COLO668 (cell line): ENCODE measurements around the gene SMPD3.

Experiments used
- DNase-seq: peaks from one replicate; lab custom pipeline; 2025; ENCODE audit not compliant: unreplicated experiment; lab: John Stamatoyannopoulos, UW

The SMPD3 gene

DNA sequence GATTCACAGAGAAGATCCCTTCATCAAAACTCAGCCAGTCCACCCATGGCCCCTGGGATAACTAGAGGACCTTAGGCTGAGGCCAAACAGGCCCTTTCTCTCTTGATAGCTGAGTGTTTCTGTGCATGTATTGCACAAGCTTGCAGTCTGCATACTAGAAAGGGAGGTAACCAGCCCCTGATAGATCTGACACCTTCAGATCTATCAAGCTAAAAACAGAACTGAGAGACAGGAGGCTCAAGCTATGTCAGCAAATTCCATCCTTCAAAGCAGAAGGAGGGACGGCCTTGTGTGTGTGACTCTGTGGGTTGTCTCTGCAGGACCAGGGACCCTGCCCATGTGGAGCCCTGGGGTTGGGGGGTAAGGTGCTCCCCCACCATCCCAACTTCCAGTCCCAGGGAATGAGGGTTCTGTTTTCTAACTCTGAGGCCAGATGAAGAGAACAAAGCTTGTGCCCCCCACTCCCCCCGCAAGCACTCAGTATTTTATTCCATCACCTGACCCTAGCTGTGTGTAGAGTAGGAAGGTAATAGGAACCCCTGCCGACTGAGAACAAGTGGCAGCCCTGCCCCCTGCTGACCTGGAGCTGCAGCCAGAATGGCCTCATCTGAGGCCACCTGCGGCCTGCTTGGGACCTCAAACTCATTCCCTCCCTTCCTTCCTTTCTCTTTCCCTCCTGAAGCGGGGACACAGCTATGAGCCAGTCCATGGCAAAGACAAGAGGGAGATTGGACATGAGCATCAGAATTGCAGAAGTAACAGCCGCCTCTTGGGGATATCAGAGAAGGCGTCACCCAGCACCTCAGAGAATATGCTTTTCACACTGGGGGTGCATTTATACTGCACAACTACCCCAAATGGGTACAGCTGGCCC lies 63.8 kb downstream of the SMPD3 start:
- peak; percentile 18 for DNase-seq

DNA sequence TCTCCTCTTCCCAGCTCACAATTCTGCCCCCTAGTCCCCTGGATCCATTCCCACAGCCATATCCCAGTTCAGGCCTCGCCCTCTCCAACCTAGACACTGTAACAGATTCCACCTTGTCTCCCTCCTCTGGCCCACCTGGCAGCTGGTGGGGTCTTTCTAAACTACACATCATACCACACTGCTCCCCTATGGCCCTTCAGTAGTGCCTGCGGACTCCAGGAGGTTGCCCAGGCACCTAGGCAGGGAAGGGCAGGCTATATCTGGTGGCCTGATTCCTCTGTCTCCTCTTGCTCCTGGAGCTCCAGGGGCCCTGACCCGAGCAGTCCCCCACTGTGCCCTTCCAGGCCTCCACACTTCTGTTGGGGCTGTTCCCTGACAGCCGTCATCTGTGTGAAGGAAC lies 64.5 kb downstream of the SMPD3 start:
- no peak for DNase-seq

DNA sequence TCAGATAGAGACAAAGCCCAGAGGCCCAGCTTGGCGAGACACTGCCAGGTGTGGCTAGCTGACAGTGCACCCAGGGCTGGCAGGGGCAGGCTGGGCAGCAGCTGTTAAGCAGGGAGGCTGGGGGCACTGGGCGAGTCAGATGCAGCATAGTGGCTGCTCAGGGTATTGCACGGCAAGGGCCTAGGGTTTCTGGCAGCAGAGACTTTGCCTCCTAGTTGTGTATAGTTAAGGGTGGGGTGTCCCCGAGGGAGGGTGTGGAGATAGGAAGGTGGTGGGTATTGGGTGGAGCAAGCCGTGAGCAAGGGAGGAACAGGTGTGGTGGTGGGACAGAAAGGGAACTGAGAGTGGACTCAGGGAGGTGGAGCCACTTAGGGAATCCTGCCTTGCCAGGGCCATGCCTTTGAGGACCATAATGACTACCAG lies 66.0 kb downstream of the SMPD3 start:
- DNase-seq = peak; percentile 35

DNA sequence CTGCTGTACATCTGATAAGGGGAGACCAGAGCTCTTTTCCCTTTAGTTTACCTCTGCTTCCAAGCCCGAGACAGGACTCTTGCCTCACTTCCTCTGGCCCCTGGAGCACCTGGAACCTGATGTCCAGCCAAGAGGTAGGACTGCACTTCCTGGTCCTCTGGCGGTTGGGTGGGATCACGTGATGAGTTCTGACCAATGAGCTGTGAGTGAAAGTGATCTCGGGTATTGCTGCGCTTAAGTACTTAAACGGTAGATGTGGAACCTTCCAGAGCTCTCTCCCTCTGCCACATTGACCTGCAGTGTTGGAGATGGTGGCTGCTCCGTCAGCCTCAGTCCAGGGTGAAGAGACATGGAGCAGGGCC lies 67.0 kb downstream of the SMPD3 start:
- no peak for DNase-seq

DNA sequence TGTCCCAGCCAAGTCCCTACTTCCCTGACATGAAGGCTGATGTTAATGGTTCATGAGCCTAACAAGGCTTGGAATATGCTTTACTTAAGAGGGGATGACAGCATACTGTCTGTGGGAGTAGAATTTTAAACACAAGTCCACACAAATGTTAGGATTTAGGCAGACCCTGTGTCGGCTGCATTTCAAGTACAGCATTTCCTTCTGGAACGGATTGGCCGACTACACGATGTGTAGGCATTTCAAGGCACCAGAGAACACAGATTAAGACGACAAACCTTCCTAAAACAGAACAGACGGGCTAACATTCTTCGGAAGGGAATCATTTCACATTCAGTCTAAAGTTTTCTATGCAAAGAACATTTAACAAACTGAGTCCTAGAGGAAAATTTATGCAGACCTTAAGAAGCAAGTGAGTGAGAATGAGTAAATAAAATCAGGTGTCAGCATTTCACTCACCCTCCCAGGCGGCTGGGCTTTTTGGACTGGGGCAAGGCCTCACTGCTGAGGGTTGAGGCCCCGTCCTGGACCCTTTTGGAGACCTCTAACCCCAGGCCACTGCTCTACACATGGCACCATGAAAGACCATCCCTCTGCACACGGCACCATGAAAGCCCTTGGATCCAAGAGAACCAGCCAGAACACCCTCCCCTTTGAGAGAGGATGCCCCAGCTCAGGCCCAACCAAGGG lies 67.5 kb downstream of the SMPD3 start:
- no peak for DNase-seq

DNA sequence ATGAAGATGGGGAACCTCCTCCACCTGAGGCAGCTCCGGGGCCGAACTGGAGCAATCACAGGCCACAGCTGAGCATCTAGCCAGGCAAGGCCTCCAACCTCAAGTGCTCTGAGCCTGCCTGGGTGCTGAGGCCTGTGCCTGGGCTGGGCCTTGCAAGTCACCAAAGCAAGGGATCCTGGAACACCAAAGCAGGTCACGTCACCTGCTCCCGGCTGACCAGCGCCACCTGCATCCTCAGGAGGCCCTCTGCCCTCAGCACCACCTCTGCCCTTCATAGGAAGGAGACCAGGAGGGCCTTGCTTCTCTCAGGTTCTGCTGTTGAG lies 68.0 kb downstream of the SMPD3 start:
- DNase-seq = no peak

DNA sequence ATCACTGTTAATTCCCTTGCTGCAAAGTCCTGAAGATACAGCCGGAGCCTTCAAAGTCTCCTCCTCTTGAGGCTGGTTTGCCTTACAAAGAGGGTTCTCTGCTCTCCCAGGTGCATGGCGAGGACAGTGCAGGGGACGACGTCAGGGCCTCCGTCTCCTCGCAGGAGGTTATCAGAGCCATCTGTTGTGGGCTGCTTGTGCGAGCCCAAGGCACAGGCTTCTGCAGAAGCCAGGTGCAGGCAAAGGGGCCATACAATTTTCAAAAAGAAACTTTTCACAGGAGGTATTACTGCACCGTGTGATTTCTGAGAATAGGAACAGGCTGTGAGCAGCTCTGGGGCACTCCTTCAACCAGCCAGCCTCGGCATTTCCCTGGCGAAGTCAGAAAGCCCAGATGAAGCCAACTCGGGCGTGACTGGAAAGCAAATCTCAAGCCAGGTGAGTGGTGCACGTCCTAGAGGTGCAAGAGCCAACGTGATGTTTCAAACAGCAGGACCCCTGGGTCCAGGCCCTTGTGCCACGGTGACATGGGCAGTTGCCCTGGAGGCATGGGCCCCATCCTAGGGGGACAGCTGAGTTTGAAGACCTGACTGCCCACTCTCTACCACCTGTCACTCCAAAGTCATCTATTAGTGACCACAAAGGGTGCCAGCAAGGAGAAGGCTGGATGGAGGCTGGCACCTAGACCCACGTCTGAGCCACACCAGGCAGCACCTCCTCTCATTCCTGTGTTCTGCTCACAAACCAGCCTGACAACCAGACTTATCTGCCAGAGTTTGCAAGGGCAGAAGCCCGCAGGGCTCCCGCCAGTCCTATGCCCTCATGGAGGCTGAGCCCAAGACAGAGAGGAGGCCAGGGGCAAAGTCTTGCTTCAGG lies 68.6 kb downstream of the SMPD3 start:
- DNase-seq = no peak

DNA sequence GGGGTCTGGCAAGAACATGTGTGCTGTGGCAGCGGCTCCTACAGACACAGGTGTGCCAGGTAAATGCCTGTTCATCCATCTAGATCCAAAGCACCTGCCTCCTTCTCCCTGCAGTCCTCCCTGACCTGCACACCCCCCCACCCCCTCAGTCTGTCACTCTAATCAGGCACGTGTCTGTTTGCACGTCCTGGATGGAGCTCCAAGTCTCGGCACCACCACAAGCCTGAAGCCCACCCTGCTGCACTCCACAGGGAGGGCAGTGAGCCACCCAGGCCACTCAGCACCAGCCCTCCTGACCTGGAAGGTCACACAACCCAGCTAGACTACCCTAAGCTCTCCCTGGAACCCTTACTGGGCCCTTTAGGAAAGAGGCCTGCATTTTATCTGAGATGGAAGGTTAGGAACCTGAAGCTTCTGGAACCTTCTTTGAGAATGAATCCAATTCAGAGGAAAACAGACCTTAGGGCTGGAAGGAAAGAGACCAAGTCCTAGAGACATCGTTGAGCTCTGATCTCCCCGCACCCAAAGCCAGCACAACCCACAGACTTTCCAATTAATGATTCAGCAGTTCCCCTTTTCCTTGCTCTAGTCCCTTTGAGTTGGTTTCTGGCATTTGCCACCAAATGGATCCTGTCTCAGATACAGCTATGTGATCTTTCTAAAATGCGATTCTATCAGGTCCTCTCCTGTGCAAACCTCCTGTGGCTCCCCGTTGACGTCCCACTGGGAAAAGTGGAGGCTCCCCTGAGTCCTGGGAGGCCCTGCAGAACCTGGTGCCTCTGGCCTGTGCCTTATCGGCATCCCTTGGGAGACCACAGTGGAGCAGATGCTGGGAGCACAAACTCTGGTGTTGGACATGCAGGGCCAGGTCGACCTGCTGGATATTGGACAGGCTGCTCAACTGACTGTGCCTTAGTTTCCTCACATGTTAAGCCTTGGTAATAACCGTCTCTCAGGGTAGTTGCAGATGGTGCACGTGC lies 69.6 kb downstream of the SMPD3 start:
- no peak for DNase-seq

DNA sequence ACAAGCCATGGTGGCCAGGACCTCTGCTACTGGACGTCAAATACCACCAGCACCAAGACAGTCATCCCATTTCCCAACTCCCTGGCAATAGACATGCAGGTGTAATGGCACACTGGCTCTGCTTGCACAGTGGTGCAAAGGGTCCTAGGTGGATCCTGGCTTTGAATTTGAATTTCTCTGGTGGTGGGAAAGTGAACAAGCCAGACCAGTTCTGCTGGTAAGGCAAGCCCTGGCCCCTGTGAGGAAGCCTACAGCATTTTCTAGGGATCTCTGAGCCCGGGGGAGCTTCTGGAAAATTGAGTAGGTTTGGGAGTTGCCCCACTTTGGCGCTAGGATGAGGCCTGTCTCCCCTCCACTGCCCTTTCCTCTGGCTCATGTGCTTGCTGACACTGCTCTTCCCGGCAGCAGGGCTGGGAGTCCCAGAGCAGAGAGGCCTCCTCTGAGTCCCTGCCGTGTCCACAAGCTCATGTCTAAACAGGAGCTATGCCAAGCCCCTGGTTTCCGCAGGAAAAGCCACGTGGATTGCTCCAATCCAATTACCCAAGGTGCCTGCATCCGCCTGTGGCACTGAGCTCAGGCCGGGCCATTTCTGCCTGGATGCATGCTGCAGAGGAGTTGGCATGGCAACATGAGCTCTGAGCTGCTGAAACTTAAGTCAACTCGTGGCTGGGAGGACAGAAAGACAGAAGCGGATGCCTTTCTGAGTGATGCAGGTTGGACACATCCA lies 70.5 kb downstream of the SMPD3 start:
- DNase-seq = no peak

DNA sequence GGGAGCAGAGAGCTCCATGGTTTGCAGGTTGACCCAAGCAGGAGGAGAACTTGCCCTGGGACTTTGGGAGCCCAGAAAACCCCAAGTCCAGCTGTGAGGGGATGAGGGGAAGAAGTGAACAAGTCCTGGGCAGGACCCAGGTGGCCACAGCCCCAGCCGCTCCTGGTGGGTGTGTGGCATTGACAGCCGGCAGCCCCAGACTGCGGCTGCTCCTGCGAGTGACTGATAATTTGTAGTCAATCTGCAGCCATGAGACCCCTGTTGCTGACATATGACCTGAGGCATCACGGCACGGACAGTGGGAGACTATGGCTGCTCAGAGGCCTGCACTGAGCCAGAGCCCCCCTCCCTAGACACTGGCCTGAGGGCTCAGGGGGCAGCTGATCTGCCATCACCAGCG lies 71.1 kb downstream of the SMPD3 start:
- DNase-seq = no peak

DNA sequence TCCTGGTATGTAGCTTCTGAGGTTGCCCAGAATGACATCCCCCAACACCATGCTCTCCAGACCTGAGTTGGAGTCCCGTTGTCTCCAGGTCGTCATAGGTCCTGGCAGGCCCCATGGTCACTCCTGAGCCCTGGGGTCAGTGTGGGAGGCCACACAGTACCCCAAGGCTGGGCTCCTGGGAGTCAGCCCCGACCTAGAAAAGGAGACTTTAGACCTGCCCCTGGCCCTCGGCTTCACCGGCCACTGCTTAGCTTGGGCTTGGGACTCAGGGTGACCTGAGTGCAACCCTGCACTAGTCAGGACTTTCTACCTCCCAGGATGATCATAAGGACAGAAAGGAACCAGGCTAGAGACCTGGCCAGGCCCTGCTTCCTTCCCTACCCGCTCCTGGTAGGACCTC lies 71.7 kb downstream of the SMPD3 start:
- no peak for DNase-seq

DNA sequence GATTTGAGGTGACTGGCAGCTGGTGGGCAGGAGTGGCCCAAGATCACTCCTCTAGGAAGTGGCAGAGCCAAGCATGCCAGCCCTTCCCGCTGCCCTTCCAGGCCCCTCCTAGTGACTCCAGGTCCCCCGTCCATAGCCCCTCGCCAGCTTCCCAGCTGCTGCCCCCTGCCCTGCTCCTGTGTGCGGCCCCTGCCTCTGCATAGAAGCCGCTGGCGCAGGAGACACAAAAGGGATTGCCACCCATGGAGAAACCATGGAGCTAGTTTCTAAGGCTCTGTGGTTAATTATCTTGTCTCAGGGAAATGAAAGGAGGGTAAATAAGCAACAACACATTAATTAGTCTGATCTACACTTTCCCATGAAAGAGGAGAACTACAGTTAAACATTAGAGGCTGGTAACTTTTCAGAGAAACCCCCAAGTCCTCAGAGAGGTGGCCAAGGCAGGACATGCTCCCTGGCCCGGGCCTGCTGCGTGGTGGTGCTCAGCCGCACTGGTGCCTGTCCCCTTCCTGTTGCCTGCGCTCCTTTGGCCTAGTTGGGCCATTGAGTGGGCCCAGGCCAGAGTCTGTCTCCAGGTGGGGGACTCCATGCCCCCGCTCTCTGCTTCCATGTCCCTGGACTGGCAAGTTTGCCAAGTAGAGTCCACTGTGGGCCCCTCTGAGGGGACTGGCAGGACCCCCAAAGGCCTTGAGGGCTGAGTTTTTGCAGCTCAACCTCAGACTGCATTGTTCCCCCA lies 72.3 kb downstream of the SMPD3 start:
- no peak for DNase-seq

DNA sequence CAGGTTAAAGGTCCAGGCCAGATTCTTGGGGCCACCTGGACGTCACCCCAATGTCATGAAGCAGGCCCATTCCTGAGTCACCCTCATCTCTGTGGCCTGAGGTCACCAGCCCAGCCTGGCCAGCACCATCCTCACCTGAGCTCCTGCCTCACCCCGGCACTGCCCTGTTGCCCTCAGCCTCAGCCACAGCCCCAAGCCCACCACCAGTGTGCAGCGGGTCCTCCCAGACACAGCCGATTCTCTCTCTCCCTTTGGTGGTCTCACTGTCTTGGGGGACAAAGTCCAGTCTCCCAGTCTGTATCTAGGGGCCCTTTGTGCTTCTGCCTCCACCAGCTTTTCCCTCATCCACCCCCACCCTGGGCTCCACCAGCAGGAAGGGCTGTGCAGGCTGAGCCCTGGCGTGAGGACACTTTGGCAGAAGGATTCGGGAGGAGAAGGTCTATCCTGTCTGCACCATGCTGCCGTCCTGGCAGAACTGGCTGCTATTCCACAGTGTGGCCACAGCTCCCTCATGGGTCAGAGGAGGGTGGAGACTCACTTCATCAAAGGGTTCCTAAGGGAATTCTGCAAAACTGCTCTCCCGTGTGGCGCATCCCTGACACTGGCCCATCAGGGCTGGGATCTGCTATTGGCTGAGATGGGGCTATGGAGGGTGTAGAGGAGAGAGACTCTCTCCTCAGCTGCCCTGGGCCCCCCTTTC lies 73.2 kb downstream of the SMPD3 start:
- DNase-seq = no peak

DNA sequence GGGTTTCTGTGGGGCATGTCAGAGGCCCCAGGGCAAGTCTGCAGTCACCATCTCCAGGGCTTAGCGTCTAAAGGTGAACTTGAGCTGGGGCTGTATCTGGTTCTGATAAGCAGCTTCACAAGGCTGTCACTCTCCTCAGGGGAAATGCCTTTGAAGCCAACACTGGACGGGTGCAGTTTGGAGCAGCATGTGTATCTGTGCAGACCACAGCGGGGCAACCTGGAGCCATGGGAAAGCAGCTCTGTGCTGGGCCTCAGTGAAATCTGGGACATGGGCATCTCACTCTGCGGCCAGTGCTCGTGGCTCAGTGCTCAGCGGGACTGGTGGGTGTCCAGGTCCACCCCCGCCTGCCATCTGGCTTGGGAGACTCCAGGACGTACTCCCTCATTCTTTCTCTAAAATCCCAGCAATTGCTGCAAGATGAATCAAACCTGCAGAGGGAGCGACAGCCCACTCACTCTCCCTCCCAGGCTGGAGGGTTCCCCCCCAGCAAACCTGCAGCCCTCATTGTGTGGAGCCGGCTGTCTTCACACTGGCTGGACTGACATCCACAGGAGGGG lies 74.0 kb downstream of the SMPD3 start:
- DNase-seq = no peak

DNA sequence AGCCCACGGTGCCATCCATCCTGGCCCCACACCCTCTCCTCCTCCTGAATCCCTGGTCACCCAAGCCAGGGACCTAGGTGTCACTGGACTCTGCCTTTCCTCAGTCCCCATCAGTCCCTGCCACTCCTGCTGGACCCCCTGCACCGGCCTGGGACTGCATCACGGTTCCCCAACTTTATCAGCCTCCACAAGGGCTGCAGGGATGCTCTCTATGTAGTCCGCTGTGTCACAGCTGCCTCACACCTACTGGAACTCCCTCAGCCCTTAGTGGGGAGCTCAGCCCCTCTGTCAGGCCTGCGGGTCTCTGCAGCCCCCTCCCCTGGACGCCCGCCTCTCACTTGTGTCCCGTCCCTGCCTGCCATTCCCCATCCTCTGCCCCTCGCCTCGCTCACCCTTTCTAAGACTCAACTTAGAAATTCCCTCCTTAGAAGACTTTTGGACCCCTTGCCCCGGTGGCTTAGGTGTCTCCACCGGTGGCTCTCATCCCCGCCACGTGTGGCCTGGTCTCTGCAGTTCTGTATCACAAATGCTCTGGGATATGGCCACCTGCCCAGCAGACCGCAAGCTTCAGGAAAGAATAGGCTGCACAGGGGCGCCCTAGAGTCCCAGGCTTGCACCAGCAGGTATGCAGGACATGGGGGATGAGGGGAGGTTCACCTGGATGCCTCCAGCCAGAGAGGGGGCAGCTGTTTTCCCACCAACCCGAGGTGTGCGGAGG lies 74.6 kb downstream of the SMPD3 start:
- DNase-seq = peak; percentile 15

DNA sequence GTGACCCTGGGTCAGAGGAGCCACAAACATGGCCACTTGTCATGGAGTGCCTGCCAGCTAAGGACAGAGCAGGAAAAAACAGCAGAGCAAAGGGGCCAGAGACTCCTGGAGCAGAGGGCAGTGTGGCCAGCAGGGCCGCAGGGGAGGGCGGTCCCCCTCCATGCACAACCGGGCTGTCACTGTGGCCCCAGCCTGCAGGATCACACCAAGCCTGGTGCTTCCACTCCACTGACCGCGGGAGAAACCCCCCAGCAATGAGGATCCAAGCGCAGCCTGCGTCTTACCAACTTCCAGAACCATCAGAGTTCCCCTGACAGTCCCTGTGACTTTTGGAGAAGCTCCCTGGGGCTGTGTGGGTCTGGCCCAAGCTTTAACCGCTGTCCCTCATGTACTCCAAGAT lies 75.5 kb downstream of the SMPD3 start:
- peak; percentile 67 for DNase-seq

DNA sequence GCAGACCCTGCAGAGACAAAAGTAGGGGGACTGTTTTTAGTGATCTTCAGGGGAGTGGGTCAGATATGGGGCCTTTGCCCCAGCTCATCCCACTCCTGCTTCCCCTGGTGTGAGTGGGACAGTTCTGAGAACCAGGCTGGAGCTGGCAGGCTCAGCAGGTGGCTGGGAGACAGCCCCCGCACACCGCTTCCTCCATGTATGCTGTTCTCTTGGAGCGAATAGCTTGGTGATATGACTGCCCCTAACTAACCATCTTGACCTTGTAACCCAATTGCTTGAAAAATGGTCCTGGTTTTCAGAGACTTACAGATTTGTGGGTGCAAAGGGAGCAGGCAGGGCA lies 76.0 kb downstream of the SMPD3 start:
- no peak for DNase-seq
